Endothelial cell of umbilical vein (primary cell): ENCODE measurements around the gene NUDT14. TPM values are rescaled to one million over a fixed set of nuclear protein-coding genes. Genes with fewer than 3 reads are reported as not detected.

Experiments
- BruUV-seq: library from RNA; stranded (reverse); fragments of 400-500 nt; replicated peaks from 2 replicates; lab custom pipeline; 2021; lab: Mats Ljungman, UMichigan
- CTCF ChIA-PET: fragments of 300-600, 350-600 bp; sonication (Branson Sonifier 250); formaldehyde crosslinking; loops from one replicate; lab custom pipeline; 2021; ENCODE audit warnings: antibody characterized with exemption, inconsistent platforms; lab: Charles Lee
- POLR2A ChIA-PET: fragments of 300-600, 350-600 bp; sonication (Branson Sonifier 250); formaldehyde crosslinking; loops from one replicate; lab custom pipeline; 2021; ENCODE audit warnings: antibody characterized with exemption, inconsistent platforms; lab: Charles Lee
- DNase-seq: peaks from one replicate; pipeline ENCODE4 v3.0.0-alpha.2; 2011; ENCODE audit warnings: low read depth, low spot score
- FAIRE-seq: peaks from 2 replicates; lab custom pipeline; 2011; peaks lifted over from hg19 to GRCh38; lab: Jason Lieb, UNC
- H2AFZ ChIP-seq: 2 replicates; pipeline ENCODE4 v1.6.0; 2012; ENCODE audit warnings: low read depth, low read length, control low read depth, inconsistent platforms
- H3K27ac ChIP-seq: 2 replicates; pipeline ENCODE4 v1.5.1; 2011; ENCODE audit warnings: low read depth, mild to moderate bottlenecking, control low read depth, low read length, moderate library complexity; ENCODE audit not compliant: insufficient read depth
- H3K27me3 ChIP-seq, 2 experiments: 2 replicates each; pipeline versions ENCODE4 v1.6.0 to v1.6.1; 2011; ENCODE audit warnings: low read length in 2 of 2, mixed read lengths in 1 of 2; ENCODE audit not compliant: control insufficient read depth in 2 of 2, insufficient read depth in 2 of 2
- H3K36me3 ChIP-seq, 2 experiments: 2 replicates in 1 of 2; 3 replicates in 1 of 2; pipeline ENCODE4 v1.5.1; 2011; ENCODE audit warnings: low read length in 2 of 2, mild to moderate bottlenecking in 1 of 2, moderate library complexity in 1 of 2; ENCODE audit not compliant: control insufficient read depth in 2 of 2, insufficient read depth in 2 of 2; ENCODE audit errors: extremely low read depth in 1 of 2
- H3K4me1 ChIP-seq: 3 replicates; pipeline ENCODE4 v1.5.1; 2011; ENCODE audit warnings: mild to moderate bottlenecking, low read length; ENCODE audit not compliant: control insufficient read depth, insufficient read depth; ENCODE audit errors: extremely low read depth
- H3K4me2 ChIP-seq: 2 replicates; pipeline ENCODE4 v1.6.1; 2011; ENCODE audit warnings: low read length, control low read depth, mixed read lengths; ENCODE audit not compliant: insufficient read depth
- H3K4me3 ChIP-seq, 3 experiments: fragments of 200-600 bp in 1 of 3; sonication (generic), shearing (Covaris generic) in 1 of 3; replicated peaks in 1 of 3; 2 replicates each; pipeline ENCODE4 v1.5.1; 2011 to 2016; ENCODE audit warnings: control low read depth in 3 of 3, low read length in 3 of 3, mild to moderate bottlenecking in 2 of 3, inconsistent platforms in 1 of 3, low read depth in 1 of 3, moderate library complexity in 1 of 3; ENCODE audit not compliant: insufficient read depth in 1 of 3
- H3K79me2 ChIP-seq: 2 replicates; pipeline ENCODE4 v1.6.0; 2012; ENCODE audit warnings: low read length, inconsistent platforms; ENCODE audit not compliant: control insufficient read depth, insufficient read depth
- H3K9ac ChIP-seq: replicated peaks from 2 replicates; pipeline ENCODE3; 2011; ENCODE audit warnings: low read length, control low read depth; ENCODE audit not compliant: insufficient read depth; ENCODE audit errors: extremely low read depth
- H3K9me1 ChIP-seq: replicated peaks from 3 replicates; pipeline ENCODE4 v1.6.0; 2011; ENCODE audit warnings: mild to moderate bottlenecking, low read length; ENCODE audit not compliant: control insufficient read depth, insufficient read depth; ENCODE audit errors: extremely low read depth
- H3K9me3 ChIP-seq: replicated peaks from 2 replicates; pipeline ENCODE4 v1.5.1; 2012; ENCODE audit warnings: low read length, inconsistent platforms; ENCODE audit not compliant: control insufficient read depth, insufficient read depth
- H4K20me1 ChIP-seq: replicated peaks from 2 replicates; pipeline ENCODE3; 2011; ENCODE audit warnings: mild to moderate bottlenecking, low read length; ENCODE audit not compliant: control insufficient read depth, insufficient read depth; ENCODE audit errors: extremely low read depth
- EZH2 ChIP-seq: IDR thresholded peaks from 2 replicates; pipeline ENCODE4 v1.6.1; 2012; ENCODE audit warnings: borderline replicate concordance, low read depth, mild to moderate bottlenecking, moderate library complexity, low read length, inconsistent platforms; ENCODE audit not compliant: severe bottlenecking
- FOS ChIP-seq: IDR thresholded peaks from 2 replicates; pipeline ENCODE4 v1.6.1; 2011; ENCODE audit warnings: mild to moderate bottlenecking, low read length, moderate library complexity, borderline replicate concordance; ENCODE audit not compliant: insufficient read depth
- GATA2 ChIP-seq: IDR thresholded peaks from 2 replicates; pipeline ENCODE4 v1.7.0; 2011; ENCODE audit warnings: low read depth, mild to moderate bottlenecking, moderate library complexity, mixed read lengths, low read length; ENCODE audit not compliant: insufficient read length, insufficient read depth
- MYC ChIP-seq: IDR thresholded peaks from one replicate; pipeline ENCODE4 v1.6.1; 2011; ENCODE audit warnings: mild to moderate bottlenecking, low read depth, low read length
- POLR2A ChIP-seq: IDR thresholded peaks from 2 replicates; pipeline ENCODE4 v1.6.1; 2012; ENCODE audit warnings: low read depth, mild to moderate bottlenecking, control low read depth, low read length
- POLR2AphosphoS5 ChIP-seq: IDR thresholded peaks from 2 replicates; pipeline ENCODE4 v1.6.1; 2012; ENCODE audit warnings: low read depth, mild to moderate bottlenecking, control low read depth, low read length, moderate library complexity; ENCODE audit not compliant: insufficient read depth
- dilution Hi-C: fragments of 300-500 bp; cut with MboI; formaldehyde crosslinking; loops from one replicate; pipeline ENCODE4 v1.15.0; 2019; ENCODE audit warnings: low sequenced_read_pairs; ENCODE audit not compliant: extremely low pct_ligation_motif_present
- intact Hi-C: fragments of 100-400 bp; cut with micrococcal nuclease; formaldehyde crosslinking; loops from one replicate; pipeline ENCODE4 v1.10.0; 2022
- polyA plus RNA-seq, 4 experiments: library from polyadenylated mRNA; depleted of rRNA in 3 of 4; stranded (reverse) in 3 of 4; unstranded in 1 of 4; fragments of >200 nt; gene quantifications; 2 replicates each; pipeline versions ENCODE4 v1.2.1 to v1.2.3, GENCODE V29; 2011 to 2012; ENCODE audit warnings: missing spikeins in 1 of 4
- total RNA-seq: library from RNA; stranded (reverse); gene quantifications from 2 replicates; pipeline ENCODE4 v1.2.3, GENCODE V29; 2021
- TF ChIP-seq, protein P1 (sequence below): IDR thresholded peaks from 2 replicates; pipeline ENCODE4 v1.6.1; 2011; ENCODE audit not compliant: insufficient read depth, insufficient read length
- TF ChIP-seq, protein P2 (sequence below), 2 donors: IDR thresholded peaks; 1 replicate in 1 of 2; 2 replicates in 1 of 2; pipeline ENCODE4 v1.5.1; 2011; ENCODE audit warnings: low read length in 2 of 2, mild to moderate bottlenecking in 2 of 2, moderate library complexity in 2 of 2, control low read depth in 1 of 2, inconsistent platforms in 1 of 2, low read depth in 1 of 2; ENCODE audit not compliant: insufficient read depth in 1 of 2; ENCODE audit errors: extremely low read depth in 1 of 2

Gene NUDT14
- total and polyA plus RNA-seq, 2 donors (not counting 3 experiments of a cell fraction or from before 2014, with no cell fraction given) = 97.7 to 103 TPM

DNA sequence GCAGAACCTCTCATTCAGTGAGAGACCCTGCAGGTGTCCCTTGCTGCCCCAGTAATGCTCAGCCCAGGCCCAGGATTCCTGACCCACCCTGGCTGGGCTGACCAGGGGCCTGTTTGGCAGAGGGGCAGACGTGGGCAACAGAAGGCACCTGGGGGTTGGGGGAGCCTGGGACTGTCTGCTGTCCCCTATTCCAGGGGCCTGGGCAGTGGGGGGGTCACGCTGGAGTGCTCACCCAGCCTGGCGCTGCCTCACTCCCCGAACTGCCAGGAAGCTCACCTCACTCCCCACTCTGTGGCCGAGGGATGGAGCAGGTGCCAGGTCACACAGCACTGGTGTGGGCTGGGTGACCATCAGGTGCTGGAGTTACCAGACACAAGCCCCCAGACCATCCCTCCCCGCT, 22.6 kb upstream of the NUDT14 start:
- Histone ChIP-seq H3K4me3 (no peak overlapping the region), H3K4me2 (no peak overlapping the region), H3K9ac (no peak overlapping the region), H3K9me3 (no peaks in the 10 kb centered on the region), H3K27me3 (no peaks in the 10 kb centered on the region), H3K79me2 (no peaks in the 10 kb centered on the region), H3K9me1 (no peaks in the 10 kb centered on the region), H3K27ac (no peak overlapping the region), H3K36me3 (no peaks in the 10 kb centered on the region), H4K20me1 (no peaks in the 10 kb centered on the region), H3K4me1 (peaks cover 18% of the 10 kb centered on the region), H2AFZ (no peak overlapping the region)
- no peak for TF ChIP-seq GATA2
- TF ChIP-seq POLR2AphosphoS5 = no peak
- TF ChIP-seq, protein P1, sequence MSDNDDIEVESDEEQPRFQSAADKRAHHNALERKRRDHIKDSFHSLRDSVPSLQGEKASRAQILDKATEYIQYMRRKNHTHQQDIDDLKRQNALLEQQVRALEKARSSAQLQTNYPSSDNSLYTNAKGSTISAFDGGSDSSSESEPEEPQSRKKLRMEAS = no peak
- TF ChIP-seq POLR2A = no peak
- TF ChIP-seq EZH2 = no peak
- TF ChIP-seq FOS = no peak
- TF ChIP-seq MYC = no peak
- dilution Hi-C loops (no loop called here), intact Hi-C loops (loop anchor here (1.0 to 10.0 kb wide), 4 partner anchors 34 to 149 kb away; no protein-coding TSS in a partner anchor)
- FAIRE-seq (no peak), DNase-seq (no peak)
- POLR2A ChIA-PET = no interaction called here
- BruUV-seq = no TSS peak
- CTCF ChIA-PET = interaction anchor here (0.9 to 2.1 kb wide), 6 partner anchors 8 to 148 kb away, joined by 3 to 10 read pairs (median 5); partner anchors contain the start of gene BTBD6

DNA sequence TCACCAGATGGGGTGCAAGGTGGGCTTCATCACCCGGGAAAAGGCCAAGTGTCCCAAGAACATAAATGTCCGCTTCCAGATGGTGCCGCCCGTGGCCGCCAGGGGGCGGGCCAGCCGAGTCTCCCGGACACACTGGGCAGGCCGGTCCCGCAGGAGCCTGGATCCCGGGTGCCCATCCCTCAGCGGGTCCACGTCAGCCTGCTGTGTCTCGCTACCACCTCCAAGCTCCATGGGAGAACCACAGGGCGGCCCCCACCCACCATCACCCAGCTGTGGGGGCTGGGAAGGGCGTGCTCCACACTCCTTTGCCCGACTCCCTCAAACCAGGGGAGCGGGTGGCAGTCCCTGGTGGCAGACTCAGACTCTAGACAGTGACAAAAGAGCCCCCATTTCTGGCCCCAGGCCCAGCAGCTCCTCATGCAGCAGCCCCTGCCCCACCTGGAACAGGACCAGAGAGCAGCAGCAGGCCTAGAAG, 22.0 kb upstream of the NUDT14 start:
- H3K27ac ChIP-seq = no peak overlapping the region
- H3K9ac ChIP-seq = no peak overlapping the region
- CTCF ChIA-PET = interaction anchor here (0.9 to 2.1 kb wide), 3 partner anchors 13 to 149 kb away, joined by 5 to 10 read pairs (median 5); partner anchors contain the start of gene BTBD6
- no peaks in the 10 kb centered on the region for H3K9me3 ChIP-seq
- POLR2A ChIA-PET = no interaction called here
- H3K36me3 ChIP-seq = no peaks in the 10 kb centered on the region
- FAIRE-seq = peak; percentile 76
- no peak overlapping the region for H3K4me2 ChIP-seq
- no TSS peak for BruUV-seq
- H4K20me1 ChIP-seq = no peaks in the 10 kb centered on the region
- H2AFZ ChIP-seq = no peak overlapping the region
- H3K9me1 ChIP-seq = no peaks in the 10 kb centered on the region
- peaks cover 24% of the 10 kb centered on the region for H3K4me1 ChIP-seq
- peak; percentile 21 for TF ChIP-seq POLR2AphosphoS5
- TF ChIP-seq, protein P2, sequence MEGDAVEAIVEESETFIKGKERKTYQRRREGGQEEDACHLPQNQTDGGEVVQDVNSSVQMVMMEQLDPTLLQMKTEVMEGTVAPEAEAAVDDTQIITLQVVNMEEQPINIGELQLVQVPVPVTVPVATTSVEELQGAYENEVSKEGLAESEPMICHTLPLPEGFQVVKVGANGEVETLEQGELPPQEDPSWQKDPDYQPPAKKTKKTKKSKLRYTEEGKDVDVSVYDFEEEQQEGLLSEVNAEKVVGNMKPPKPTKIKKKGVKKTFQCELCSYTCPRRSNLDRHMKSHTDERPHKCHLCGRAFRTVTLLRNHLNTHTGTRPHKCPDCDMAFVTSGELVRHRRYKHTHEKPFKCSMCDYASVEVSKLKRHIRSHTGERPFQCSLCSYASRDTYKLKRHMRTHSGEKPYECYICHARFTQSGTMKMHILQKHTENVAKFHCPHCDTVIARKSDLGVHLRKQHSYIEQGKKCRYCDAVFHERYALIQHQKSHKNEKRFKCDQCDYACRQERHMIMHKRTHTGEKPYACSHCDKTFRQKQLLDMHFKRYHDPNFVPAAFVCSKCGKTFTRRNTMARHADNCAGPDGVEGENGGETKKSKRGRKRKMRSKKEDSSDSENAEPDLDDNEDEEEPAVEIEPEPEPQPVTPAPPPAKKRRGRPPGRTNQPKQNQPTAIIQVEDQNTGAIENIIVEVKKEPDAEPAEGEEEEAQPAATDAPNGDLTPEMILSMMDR (IDR thresholded peaks at IDR 0.05; ENCODE audit: extremely low read depth in 1 of 2, insufficient read depth in 1 of 2, low read depth in 1 of 2, low read length in 2 of 2) = peak; percentile 94 to 96
- TF ChIP-seq, protein P1 = no peak
- intact Hi-C loops = loop anchor here (1.0 to 10.0 kb wide), 4 partner anchors 34 to 149 kb away; no protein-coding TSS in a partner anchor
- peak; percentile 55 for DNase-seq
- H3K4me3 ChIP-seq = no peak overlapping the region
- dilution Hi-C loops = no loop called here
- H3K27me3 ChIP-seq = no peaks in the 10 kb centered on the region
- no peaks in the 10 kb centered on the region for H3K79me2 ChIP-seq
